Bronchial epithelial cell (primary cell): Measurements from ENCODE around the gene CDH19. TPM values are rescaled to one million over a fixed set of nuclear protein-coding genes. Genes with fewer than 3 reads are reported as not detected.

Source experiments
- DNase-seq: peaks from one replicate; pipeline ENCODE4 v3.0.0-alpha.2; 2010; ENCODE audit warnings: low read depth
- FAIRE-seq: peaks from 2 replicates; lab custom pipeline; 2011; peaks lifted over from hg19 to GRCh38; lab: Jason Lieb, UNC
- H3K27me3 ChIP-seq: 2 replicates; pipeline ENCODE4 v1.5.1; 2011; ENCODE audit warnings: low read length; ENCODE audit not compliant: control insufficient read depth, insufficient read depth
- H3K36me3 ChIP-seq: 2 replicates; pipeline ENCODE4 v1.5.1; 2011; ENCODE audit warnings: low read length; ENCODE audit not compliant: control insufficient read depth, insufficient read depth
- H3K4me3 ChIP-seq: 2 replicates; pipeline ENCODE4 v1.5.1; 2011; ENCODE audit warnings: mild to moderate bottlenecking, low read depth, low read length, control low read depth
- CTCF ChIP-seq: IDR thresholded peaks from 2 replicates; pipeline ENCODE4 v1.5.1; 2011; ENCODE audit warnings: mild to moderate bottlenecking, moderate library complexity, low read length, control low read depth, inconsistent platforms; ENCODE audit not compliant: insufficient read depth, severe bottlenecking
- total RNA-seq: library from RNA; depleted of rRNA; stranded (reverse); fragments of >200 nt; gene quantifications from 2 replicates; pipeline ENCODE4 v1.2.1, GENCODE V29; 2014

The CDH19 gene
- total RNA-seq, 1 donor from 2014 or later, result under 0.01 TPM

DNA sequence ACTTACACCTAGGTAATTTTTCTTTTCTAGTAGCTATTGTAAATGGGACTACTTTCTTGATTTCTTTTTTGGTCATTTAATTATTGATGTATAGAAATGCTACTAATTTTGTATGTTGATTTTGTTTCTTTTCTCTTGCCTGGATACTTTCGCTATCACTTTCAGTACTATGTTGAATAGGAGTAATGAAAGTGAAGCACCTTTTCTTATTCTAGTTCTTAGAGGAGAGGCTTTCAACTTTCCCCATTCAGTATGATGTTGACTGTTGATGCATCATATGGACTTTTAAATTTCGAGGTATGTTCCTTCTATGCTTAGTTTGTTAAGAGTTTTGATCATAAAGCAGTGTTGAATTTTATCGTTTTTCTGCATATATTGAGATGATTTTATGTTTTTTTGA lies 142.5 kb downstream of the CDH19 start:
- no peak for DNase-seq
- FAIRE-seq, result no peak
- Histone ChIP-seq H3K27me3 (no peaks in the 10 kb centered on the region), H3K36me3 (no peaks in the 10 kb centered on the region), H3K4me3 (no peak overlapping the region)
- TF ChIP-seq CTCF, result no peak

- no peak for FAIRE-seq
Measured at GRCh38 chr18:66457245-66457644, 146.6 kb downstream of the CDH19 start.

More at GRCh38 chr18:66457245-66457644, 146.6 kb downstream of the CDH19 start:
- Histone ChIP-seq H3K27me3 (no peaks in the 10 kb centered on the region), H3K36me3 (no peaks in the 10 kb centered on the region), H3K4me3 (no peak overlapping the region)
- no peak for DNase-seq
- no peak for TF ChIP-seq CTCF
